SU-DHL-6 (cell line): ENCODE results near the gene COL7A1.

Experiments used
- H2AFZ ChIP-seq: fragments of 200-600 bp; sonication (generic); 2 replicates; pipeline ENCODE4 v1.6.1; 2014; ENCODE audit warnings: low read depth, mild to moderate bottlenecking, moderate library complexity, mixed read lengths, antibody characterized with exemption, low read length; ENCODE audit not compliant: severe bottlenecking
- H3F3A ChIP-seq: fragments of 200-600 bp; shearing (Covaris generic); 2 replicates; pipeline ENCODE4 v1.6.0; 2016; ENCODE audit warnings: antibody characterized with exemption, mild to moderate bottlenecking; ENCODE audit not compliant: insufficient read depth
- H3K27ac ChIP-seq: fragments of 200-600 bp; sonication (generic); 2 replicates; pipeline ENCODE4 v1.5.1; 2016; ENCODE audit warnings: low read depth, mild to moderate bottlenecking, low read length, moderate library complexity, mixed read lengths
- H3K27me3 ChIP-seq: fragments of 200-600 bp; sonication (generic), shearing (Covaris generic); 2 replicates; pipeline ENCODE4 v1.6.0; 2014; ENCODE audit warnings: mild to moderate bottlenecking, low read length
- H3K36me3 ChIP-seq: fragments of 200-600 bp; sonication (generic); 2 replicates; pipeline ENCODE4 v1.6.1; 2014; ENCODE audit warnings: mild to moderate bottlenecking, low read length, mixed read lengths
- H3K4me2 ChIP-seq: fragments of 300-600, 200-600 bp; shearing (Covaris generic), sonication (generic); 2 replicates; pipeline ENCODE4 v1.6.0; 2014; ENCODE audit warnings: low read length, low read depth, mild to moderate bottlenecking; ENCODE audit not compliant: poor library complexity, severe bottlenecking
- H3K4me3 ChIP-seq: fragments of 200-600 bp; sonication (generic); 2 replicates; pipeline ENCODE4 v1.5.1; 2014; ENCODE audit warnings: antibody characterized with exemption, low read length, mild to moderate bottlenecking, mixed read lengths; ENCODE audit not compliant: insufficient read depth, poor library complexity, severe bottlenecking
- H3K79me2 ChIP-seq: fragments of 200-600 bp; sonication (generic); 2 replicates; pipeline ENCODE4 v1.6.1; 2014; ENCODE audit warnings: mild to moderate bottlenecking, low read length, moderate library complexity; ENCODE audit not compliant: insufficient read depth
- H3K9ac ChIP-seq: fragments of 200-600 bp; sonication (generic); 2 replicates; pipeline ENCODE4 v1.7.0; 2014; ENCODE audit warnings: mild to moderate bottlenecking, low read length
- H3K9me2 ChIP-seq: fragments of 200-600 bp; sonication (generic); replicated peaks from 2 replicates; pipeline ENCODE4 v1.6.1; 2014; ENCODE audit warnings: low read length; ENCODE audit not compliant: insufficient read depth
- H3K9me3 ChIP-seq: fragments of 200-600 bp; sonication (generic); 2 replicates; pipeline ENCODE4 v1.6.1; 2014; ENCODE audit warnings: low read length, mixed read lengths; ENCODE audit not compliant: insufficient read depth
- H4K20me1 ChIP-seq: fragments of 200-600 bp; sonication (generic); 2 replicates; pipeline ENCODE4 v1.6.1; 2014; ENCODE audit warnings: low read depth, mild to moderate bottlenecking, antibody characterized with exemption, low read length, moderate library complexity, mixed read lengths
- CTCF ChIP-seq: fragments of 200-600 bp; sonication (generic); IDR thresholded peaks from one replicate; pipeline ENCODE4 v1.5.1; 2017; ENCODE audit warnings: antibody characterized with exemption, mild to moderate bottlenecking, low read length, moderate library complexity; ENCODE audit not compliant: insufficient read depth, poor library complexity, severe bottlenecking
- EZH2phosphoT487 ChIP-seq: fragments of 200-600 bp; sonication (generic), shearing (Covaris generic); conservative IDR thresholded peaks from 2 replicates; pipeline ENCODE4 v1.6.1; 2018; ENCODE audit warnings: mild to moderate bottlenecking, antibody characterized with exemption, low read length, moderate library complexity, mixed read lengths

Gene COL7A1

DNA sequence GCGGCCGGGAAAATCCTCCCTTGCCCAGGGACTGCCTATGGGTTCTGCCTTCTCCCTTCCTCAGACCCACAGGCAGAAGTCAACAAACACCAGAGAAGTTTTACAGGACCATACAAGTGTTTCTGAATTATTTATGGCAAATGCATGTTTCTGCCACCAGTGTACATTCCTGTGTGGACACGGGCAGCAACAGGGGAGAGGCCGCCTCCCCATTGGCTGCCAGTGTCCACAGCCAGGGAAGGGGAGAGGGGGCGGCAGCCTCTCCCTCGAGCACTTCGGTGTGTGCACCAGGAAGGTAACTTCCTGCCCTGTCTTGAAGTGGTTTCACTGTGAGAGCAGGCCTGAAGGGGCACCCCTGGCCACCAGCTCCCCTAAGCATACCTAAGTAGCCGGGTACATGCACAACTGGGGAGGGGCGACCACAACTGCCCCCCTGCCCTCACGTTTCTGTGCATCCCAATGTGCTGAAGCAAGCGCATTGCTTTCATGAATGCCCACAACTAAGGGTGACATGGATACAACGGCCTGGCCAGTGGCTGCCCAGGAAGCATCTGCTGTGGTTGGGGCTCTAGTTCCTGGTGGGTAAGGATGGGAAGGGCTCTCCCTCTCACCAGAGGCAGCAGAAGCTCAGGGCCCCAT lies 76.4 kb downstream of the COL7A1 start:
- Histone ChIP-seq H3K27ac (no peak overlapping the region), H3F3A (no peaks in the 10 kb centered on the region), H3K9me2 (no peaks in the 10 kb centered on the region), H3K4me3 (no peak overlapping the region), H3K9me3 (no peaks in the 10 kb centered on the region), H2AFZ (no peak overlapping the region), H4K20me1 (no peaks in the 10 kb centered on the region), H3K4me2 (no peak overlapping the region), H3K36me3 (no peaks in the 10 kb centered on the region), H3K9ac (no peak overlapping the region), H3K27me3 (no peaks in the 10 kb centered on the region), H3K79me2 (no peaks in the 10 kb centered on the region)
- no peak for TF ChIP-seq CTCF
- no peak for TF ChIP-seq EZH2phosphoT487

DNA sequence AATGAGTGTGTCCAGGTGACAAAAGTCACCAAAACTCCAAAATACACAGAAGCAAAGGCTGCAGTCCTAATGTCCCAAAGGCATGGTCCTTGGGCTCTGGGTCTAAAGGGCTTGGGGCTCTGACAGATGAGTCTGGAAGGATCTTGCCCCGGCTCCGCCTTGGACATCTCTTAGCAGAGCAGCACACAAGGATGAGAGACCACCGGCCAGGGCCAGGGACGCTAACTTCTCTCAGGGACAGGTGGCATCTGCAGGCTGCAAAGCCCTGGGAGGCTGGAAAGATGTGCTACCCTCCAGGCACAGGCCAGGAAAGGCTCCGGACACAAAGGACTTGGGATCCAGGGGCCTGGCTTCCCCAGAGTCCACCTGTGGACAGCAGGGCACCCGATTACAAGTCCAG lies 77.1 kb downstream of the COL7A1 start:
- TF ChIP-seq CTCF (no peak), EZH2phosphoT487 (no peak)
- Histone ChIP-seq H3K36me3 (no peaks in the 10 kb centered on the region), H3K9me3 (no peaks in the 10 kb centered on the region), H3K27ac (no peak overlapping the region), H4K20me1 (no peaks in the 10 kb centered on the region), H3K27me3 (no peaks in the 10 kb centered on the region), H3K9me2 (no peaks in the 10 kb centered on the region), H3K79me2 (no peaks in the 10 kb centered on the region), H3K4me3 (no peak overlapping the region), H3K9ac (no peak overlapping the region), H3K4me2 (no peak overlapping the region), H2AFZ (no peak overlapping the region), H3F3A (no peaks in the 10 kb centered on the region)

- TF ChIP-seq EZH2phosphoT487 (no peak), CTCF (no peak)
- H3K27ac ChIP-seq = no peak overlapping the region
- no peaks in the 10 kb centered on the region for H3K36me3 ChIP-seq
- no peaks in the 10 kb centered on the region for H3F3A ChIP-seq
- H3K4me3 ChIP-seq = no peak overlapping the region
- H3K9ac ChIP-seq = no peak overlapping the region
- no peaks in the 10 kb centered on the region for H3K27me3 ChIP-seq
- H3K9me3 ChIP-seq = no peaks in the 10 kb centered on the region
- no peaks in the 10 kb centered on the region for H4K20me1 ChIP-seq
- H3K9me2 ChIP-seq = no peaks in the 10 kb centered on the region
- no peak overlapping the region for H2AFZ ChIP-seq
- no peaks in the 10 kb centered on the region for H3K79me2 ChIP-seq
- H3K4me2 ChIP-seq = no peak overlapping the region
These were observed 78.6 kb downstream of the COL7A1 start for GRCh38 chr3:48516571-48516970.
